ENCODE data around the gene MRPS33.
"Not testable (repeated sequence)": the region's sequence is repeated elsewhere in the genome, so short reads cannot be mapped to it uniquely, and the experiment has no call there.

Gene MRPS33

GRCh38 chr7:141012044-141012685 is 2.6 kb downstream of the MRPS33 start:
- peak; percentile 81 for DNase-seq

- DNase-seq = no peak
Observed at GRCh38 chr7:141011443-141011842, 3.3 kb downstream of the MRPS33 start.

- DNase-seq = no peak
Observed at GRCh38 chr7:141003172-141004065, 11.3 kb downstream of the MRPS33 start.

GRCh38 chr7:141001546-141001945 is 13.2 kb downstream of the MRPS33 start:
- DNase-seq = no peak

GRCh38 chr7:141001122-141001521 is 13.6 kb downstream of the MRPS33 start:
- DNase-seq = no peak

- no peak for DNase-seq
Observed at GRCh38 chr7:140998715-140999114, 16.0 kb downstream of the MRPS33 start.

GRCh38 chr7:140992422-140992821 is 22.3 kb downstream of the MRPS33 start:
- DNase-seq = no peak

GRCh38 chr7:140990193-140990962 is 24.4 kb downstream of the MRPS33 start:
- DNase-seq = no peak

- DNase-seq = no peak
Observed at GRCh38 chr7:140989068-140989467, 25.7 kb downstream of the MRPS33 start.

GRCh38 chr7:140983802-140984201 is 30.9 kb downstream of the MRPS33 start:
- DNase-seq = no peak

GRCh38 chr7:140982508-140982907 is 32.2 kb downstream of the MRPS33 start:
- DNase-seq = no peak

- no peak for DNase-seq
Observed at GRCh38 chr7:140981951-140982350, 32.8 kb downstream of the MRPS33 start.

- no peak for DNase-seq
Observed at GRCh38 chr7:140977741-140978140, 37.0 kb downstream of the MRPS33 start.

- DNase-seq = no peak
Observed at GRCh38 chr7:140972876-140973829, 41.6 kb downstream of the MRPS33 start.

GRCh38 chr7:140972344-140972743 is 42.4 kb downstream of the MRPS33 start:
- DNase-seq = no peak

GRCh38 chr7:140967438-140967837 is 47.3 kb downstream of the MRPS33 start:
- no peak for DNase-seq

GRCh38 chr7:140966561-140967233 is 48.1 kb downstream of the MRPS33 start:
- DNase-seq = no peak

- no peak for DNase-seq
Observed at GRCh38 chr7:140961117-140961516, 53.6 kb downstream of the MRPS33 start.

- not testable (repeated sequence) for DNase-seq
Observed at GRCh38 chr7:140956997-140957396, 57.8 kb downstream of the MRPS33 start.

All from activated naive CD4-positive, alpha-beta T cell treated with Interleukin-2 at 50 U/mL for 16 hours (primary cell).